NCI-H1436 (cell line): Measurements from ENCODE around the gene LRRTM1.

Experiments
- DNase-seq: peaks from one replicate; lab custom pipeline; 2025; lab: John Stamatoyannopoulos, UW

The LRRTM1 gene, protein sequence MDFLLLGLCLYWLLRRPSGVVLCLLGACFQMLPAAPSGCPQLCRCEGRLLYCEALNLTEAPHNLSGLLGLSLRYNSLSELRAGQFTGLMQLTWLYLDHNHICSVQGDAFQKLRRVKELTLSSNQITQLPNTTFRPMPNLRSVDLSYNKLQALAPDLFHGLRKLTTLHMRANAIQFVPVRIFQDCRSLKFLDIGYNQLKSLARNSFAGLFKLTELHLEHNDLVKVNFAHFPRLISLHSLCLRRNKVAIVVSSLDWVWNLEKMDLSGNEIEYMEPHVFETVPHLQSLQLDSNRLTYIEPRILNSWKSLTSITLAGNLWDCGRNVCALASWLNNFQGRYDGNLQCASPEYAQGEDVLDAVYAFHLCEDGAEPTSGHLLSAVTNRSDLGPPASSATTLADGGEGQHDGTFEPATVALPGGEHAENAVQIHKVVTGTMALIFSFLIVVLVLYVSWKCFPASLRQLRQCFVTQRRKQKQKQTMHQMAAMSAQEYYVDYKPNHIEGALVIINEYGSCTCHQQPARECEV

DNA sequence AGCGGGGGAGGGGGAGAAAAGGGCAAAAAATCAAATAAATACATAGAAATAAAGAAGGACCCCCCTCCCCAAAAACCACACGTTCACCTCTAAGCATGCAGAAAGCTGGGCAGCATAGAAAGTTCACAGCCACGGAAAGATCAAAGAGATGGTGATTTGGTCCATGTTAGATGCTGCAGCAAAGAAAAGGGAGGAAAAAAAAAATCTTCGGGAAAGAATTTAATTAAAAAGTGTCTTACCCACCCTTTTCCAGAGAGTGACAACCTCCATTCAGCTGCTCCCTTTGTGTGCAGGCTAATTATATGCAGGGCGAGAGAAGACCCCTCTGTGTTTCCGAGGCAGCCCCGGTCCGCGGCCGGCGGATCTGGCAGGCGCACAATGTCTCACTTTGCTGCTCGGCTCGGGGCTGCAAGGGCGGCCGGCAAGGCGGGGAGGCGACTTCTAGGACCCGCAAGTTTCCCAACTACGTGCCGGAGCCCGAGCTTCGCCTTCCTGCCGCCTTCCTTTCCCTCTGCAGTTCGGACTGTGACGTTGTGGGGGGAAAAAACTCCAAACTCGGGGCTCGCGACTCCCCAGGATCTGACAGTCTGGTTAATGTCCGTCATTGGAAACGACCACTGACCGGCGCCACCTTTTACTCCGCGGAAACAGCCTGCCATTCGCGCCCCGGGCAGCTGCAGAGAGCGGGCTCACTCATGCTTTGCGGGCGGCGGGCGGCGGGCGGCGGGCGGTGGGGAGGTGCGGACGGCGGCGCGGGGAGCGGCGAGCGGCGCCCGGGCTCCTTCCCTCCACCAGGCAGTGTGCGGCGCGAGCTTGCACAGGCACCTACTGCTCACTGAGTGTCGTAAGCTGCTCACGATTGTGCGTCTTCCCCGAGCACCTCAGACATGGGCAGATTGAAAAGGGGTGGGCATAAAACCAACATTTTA lies at the start of gene LRRTM1:
Gene LRRTM1 (minus strand): TSS at position 844 of the 929 bp plus-strand sequence. CDS start 933 bp downstream, outside the sequence.
- no peak for DNase-seq

DNA sequence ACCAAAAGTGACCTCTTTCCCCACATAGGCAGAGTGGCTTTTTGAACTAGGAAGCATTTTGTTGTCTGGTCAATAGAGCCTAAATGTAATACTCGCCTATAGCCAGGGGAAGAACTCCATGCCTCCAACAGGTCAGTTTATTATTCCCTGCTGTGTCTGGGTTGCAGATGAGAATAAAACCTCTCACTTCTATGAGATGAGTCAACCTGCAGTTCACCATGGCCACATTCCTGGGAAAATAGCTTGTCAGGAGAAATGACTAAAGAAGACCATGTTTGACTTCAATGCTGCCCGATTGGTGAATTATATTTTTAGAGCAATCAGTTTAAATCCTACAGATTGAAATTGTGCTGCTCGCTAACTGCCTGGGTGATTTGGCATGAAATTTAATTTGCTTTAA lies 46.7 kb upstream of the LRRTM1 start:
- no peak for DNase-seq

DNA sequence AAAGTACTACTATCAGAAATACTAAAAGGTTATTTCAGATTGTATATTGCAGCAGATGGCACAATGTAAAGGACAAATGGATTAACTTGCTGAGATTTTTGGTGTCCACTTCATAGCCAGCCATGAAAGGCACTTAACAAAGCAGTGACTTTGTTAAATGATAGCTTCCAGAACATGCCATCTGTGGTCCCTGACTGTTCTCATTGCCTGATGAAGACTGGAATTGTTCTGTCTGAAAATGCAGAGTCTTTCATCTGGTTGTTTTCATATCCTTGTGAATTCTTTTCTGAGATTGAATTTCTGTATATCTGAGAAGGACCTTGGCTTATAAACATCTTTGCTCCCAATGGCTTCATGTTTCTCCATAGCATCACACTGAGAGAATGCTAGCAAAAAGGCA lies 44.4 kb upstream of the LRRTM1 start:
- no peak for DNase-seq

GRCh38 chr2:80348078-80348477 lies 43.5 kb upstream of the LRRTM1 start:
- DNase-seq: no peak

GRCh38 chr2:80340022-80340421 lies 35.5 kb upstream of the LRRTM1 start:
- no peak for DNase-seq

GRCh38 chr2:80338794-80339193 lies 34.2 kb upstream of the LRRTM1 start:
- DNase-seq: no peak

DNA sequence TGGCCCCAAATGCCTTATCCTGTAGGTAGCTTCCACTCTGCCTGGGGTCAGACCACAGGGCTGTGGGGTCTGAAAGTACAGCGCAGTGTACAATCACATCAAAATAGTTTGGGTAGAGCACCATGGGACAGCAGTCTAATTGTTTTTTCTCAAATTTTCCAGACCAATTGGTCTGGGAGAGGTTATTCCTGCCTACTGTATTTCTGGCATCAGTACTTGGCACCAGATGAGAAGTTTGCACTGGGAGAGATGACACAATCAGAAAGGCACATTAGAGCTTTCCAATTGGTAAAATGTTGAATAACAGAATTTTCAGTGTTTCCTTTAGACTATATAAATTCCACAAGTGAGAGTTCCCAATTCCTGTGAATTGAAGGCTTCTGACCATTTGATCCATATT lies 30.9 kb upstream of the LRRTM1 start:
- no peak for DNase-seq

- no peak for DNase-seq
Observed at GRCh38 chr2:80333886-80334285, 29.3 kb upstream of the LRRTM1 start.

DNA sequence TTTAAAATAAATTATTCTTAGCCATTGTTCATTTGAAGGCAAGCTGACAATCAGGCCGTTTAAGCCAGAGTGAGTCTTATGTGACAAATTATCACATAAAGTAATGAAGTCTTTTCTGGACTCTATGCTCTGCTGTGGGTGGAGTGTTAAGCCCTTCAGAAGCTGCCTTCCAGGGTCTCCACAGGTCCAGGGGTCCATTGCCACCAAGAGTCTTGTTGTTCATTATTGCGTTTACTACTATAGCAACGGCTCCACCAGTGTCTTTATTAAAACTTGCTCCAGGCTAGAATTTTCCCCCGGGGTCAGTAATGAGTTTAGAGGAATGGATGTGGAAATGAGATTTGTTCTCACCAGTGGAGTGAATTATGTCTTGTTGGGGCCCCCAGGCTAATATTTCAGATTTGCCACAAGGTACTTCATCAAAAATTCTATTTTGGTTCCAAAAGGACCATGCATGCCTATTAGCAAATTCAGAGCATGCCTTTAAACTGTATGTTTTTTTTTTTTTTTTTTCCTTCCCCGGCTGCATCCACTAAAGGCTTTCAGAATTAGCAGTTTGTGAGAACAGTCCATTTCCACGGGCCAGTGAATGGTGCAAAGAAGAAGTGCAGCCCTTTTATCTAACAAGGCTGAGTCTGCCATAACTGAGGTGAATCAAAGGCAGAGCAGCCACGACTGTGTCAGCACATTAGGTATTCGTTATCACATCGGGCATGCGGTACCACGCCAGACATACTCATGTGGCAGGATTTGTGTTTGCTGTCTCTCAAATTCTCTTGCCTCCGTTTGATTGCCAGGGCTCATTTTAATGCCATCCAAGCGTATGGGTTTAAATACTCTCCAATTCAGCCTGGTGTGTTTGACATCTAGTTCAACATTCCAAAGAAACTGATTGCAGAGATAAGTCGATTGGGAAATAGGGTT lies 26.2 kb upstream of the LRRTM1 start:
- DNase-seq: no peak

- no peak for DNase-seq
Observed at GRCh38 chr2:80329491-80329890, 24.9 kb upstream of the LRRTM1 start.

GRCh38 chr2:80328159-80328571 lies 23.6 kb upstream of the LRRTM1 start:
- no peak for DNase-seq

DNA sequence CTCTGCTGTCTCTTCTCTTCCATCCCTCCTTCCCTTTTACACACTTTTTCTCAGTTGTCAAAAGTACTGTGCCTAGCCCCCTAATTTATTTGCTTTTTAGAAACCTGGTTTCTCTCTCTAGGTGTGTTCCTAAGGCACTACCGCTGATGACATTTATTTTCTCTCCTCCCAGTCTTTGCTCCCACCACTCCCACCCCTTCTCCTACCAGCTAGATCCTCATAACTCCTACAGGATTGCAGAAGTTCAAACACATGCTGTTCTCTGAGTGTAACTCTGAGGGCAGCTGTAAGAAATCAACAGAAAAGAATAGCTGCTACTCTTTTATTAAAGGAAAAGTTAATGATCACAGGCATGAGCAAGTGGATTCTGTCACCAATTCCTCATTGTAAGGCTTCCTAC lies 22.3 kb upstream of the LRRTM1 start:
- DNase-seq: no peak

GRCh38 chr2:80326214-80326613 lies 21.7 kb upstream of the LRRTM1 start:
- DNase-seq: no peak

DNA sequence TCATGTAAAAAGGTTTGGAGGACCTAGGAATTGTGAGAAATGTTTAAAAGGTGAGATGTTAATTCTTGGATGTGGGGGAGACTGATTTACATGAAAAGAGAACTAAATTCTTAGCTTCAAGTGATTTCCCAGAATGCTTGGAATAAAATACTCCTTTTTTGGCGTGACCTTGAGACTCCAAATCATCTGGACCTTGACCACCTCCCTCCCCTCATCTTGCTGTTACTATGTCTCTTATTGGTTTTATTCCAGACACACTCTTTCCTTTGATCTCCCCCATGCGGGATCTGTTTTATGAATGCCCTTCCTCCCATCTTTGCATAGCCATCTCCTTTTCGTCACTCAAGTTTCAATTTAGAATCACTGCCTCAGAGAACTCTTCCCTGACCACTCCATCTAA lies 20.0 kb upstream of the LRRTM1 start:
- no peak for DNase-seq

DNA sequence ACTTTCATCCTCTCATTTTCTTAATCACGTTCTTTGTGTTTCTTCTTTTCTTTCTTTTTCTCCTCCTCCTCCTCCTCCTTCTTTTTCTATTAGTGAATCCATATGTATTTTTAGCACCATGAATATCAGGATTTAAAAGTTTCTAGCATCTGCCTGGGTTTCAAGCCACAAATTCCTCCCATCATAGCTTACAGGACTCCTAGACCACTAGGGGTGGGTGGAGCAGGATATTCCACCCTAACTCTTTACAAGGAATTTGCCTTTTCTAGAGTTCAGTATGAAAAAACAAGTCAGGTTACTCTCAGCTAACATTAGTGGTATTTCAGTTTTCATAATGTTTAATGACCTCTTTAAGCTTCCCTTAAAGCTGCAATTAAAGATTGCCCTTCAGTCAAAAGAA lies 19.1 kb upstream of the LRRTM1 start:
- no peak for DNase-seq

- no peak for DNase-seq
Observed at GRCh38 chr2:80322958-80323357, 18.4 kb upstream of the LRRTM1 start.

DNA sequence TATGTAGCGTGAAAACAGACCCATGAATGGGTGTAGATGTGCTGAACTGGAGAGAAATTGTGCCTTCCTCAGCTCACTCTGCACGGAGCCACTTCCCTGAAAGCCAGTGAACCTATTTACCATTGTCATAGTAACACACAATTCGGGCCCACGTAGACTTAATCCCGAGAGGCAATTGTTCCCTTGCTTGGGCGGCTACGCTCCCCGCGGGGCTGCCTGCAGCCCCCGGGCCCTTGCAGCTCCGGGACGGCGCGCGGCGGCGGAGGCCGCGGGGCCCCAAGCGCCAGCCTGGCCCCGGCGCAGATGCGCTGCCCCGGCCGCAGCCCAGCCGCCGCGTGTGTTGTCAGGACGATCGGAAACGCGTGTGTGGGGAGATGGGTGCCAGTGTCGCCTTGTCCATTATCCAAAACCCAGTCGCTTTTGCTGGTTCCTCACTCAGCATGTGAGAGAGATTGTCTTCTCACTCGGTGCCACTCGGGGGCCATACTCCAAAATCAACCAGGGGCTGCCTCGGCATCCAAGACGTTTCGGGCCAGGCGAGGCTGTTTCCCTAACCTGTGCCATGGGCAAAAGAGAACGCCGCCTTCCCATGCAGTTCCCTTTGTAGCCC lies 17.9 kb upstream of the LRRTM1 start:
- no peak for DNase-seq

DNA sequence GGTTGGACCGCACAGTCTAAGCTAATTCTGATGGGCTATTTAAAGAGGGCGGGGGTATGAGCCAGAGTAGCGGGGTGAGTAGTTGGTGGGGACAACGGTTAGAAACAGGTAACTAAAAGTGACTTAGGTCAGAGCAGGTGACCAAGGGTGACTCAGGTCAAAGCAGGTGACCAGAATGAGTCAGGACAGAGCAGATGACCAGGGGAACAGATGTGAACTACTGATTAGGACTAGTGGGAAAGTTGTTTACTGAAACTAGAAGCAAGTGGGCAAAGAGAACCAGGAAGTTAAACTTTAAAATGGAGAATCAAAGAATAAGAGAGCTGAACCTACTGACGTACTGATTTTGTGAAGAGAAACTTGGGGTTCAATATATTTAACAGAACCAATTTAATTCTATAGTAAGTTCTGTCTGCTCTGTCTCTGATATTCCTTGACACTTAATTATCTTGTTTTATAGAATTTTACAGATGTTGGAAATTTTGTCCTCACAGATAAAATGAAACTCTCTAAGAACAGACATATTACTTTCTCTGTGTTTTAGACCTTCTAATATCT lies 7.8 kb upstream of the LRRTM1 start:
- DNase-seq: no peak

DNA sequence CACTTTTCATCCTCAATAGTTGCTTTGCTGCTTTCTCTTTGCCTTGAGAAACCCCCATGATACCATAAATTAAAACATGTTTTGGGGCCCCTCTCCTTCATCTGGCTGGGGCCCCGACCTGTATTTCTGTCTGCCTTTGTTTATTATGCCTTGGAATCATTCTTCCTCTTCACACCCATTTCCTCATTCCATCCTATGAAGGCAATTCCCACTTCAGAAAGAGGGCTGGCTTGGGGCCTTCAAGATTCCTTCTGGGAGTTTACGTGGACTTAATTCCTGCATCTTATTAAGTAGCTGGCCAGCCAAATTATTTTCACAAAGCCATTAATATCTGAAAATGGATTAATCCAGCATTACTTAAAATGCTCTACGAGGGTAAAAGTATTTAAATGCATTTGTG lies 6.8 kb upstream of the LRRTM1 start:
- no peak for DNase-seq

- DNase-seq: no peak
Observed at GRCh38 chr2:80303006-80303908, 1.3 kb downstream of the LRRTM1 start.
